H9 (cell line): ENCODE measurements around the gene NFKB2. TPM values are rescaled to one million over a fixed set of nuclear protein-coding genes. Genes with fewer than 3 reads are reported as not detected.

Experiments
- DNase-seq: peaks from one replicate; pipeline ENCODE4 v3.0.0-alpha.2; 2017
- H2AFZ ChIP-seq: one replicate; pipeline ENCODE4 v1.6.1; 2013; ENCODE audit warnings: mild to moderate bottlenecking, low read length, control low read depth, moderate library complexity
- H2AK5ac ChIP-seq: 2 replicates; pipeline ENCODE4 v1.6.1; 2013; ENCODE audit warnings: low read length, control low read depth, mixed read lengths; ENCODE audit not compliant: insufficient read length
- H2BK120ac ChIP-seq: one replicate; pipeline ENCODE4 v1.6.1; 2013; ENCODE audit warnings: low read depth, mild to moderate bottlenecking, low read length, control low read depth, inconsistent platforms; ENCODE audit not compliant: poor library complexity, severe bottlenecking
- H2BK12ac ChIP-seq: 2 replicates; pipeline ENCODE4 v1.6.1; 2013; ENCODE audit warnings: low read length, control low read depth, mixed read lengths, low read depth; ENCODE audit not compliant: insufficient read length
- H2BK15ac ChIP-seq: 2 replicates; pipeline ENCODE4 v1.6.1; 2013; ENCODE audit warnings: low read depth, low read length, control low read depth
- H2BK20ac ChIP-seq: one replicate; pipeline ENCODE4 v1.6.1; 2013; ENCODE audit warnings: low read depth, mild to moderate bottlenecking, low read length, control low read depth, inconsistent platforms; ENCODE audit not compliant: poor library complexity, severe bottlenecking
- H2BK5ac ChIP-seq: 2 replicates; pipeline ENCODE4 v1.6.1; 2013; ENCODE audit warnings: low read length, control low read depth, mixed read lengths; ENCODE audit not compliant: insufficient read length
- H3K14ac ChIP-seq: 2 replicates; pipeline ENCODE4 v1.6.1; 2013; ENCODE audit warnings: low read length, control low read depth; ENCODE audit not compliant: insufficient read depth
- H3K18ac ChIP-seq: 2 replicates; pipeline ENCODE4 v1.6.1; 2013; ENCODE audit warnings: low read depth, mild to moderate bottlenecking, mixed read lengths, low read length, control low read depth; ENCODE audit not compliant: insufficient read length
- H3K23ac ChIP-seq: 2 replicates; pipeline ENCODE4 v1.6.1; 2013; ENCODE audit warnings: low read length, control low read depth, mixed read lengths, low read depth; ENCODE audit not compliant: insufficient read length
- H3K23me2 ChIP-seq: 2 replicates; pipeline ENCODE4 v1.6.1; 2013; ENCODE audit warnings: low read depth, mild to moderate bottlenecking, mixed read lengths, low read length, control low read depth; ENCODE audit not compliant: insufficient read length, poor library complexity, severe bottlenecking
- H3K27ac ChIP-seq: 2 replicates; pipeline ENCODE4 v1.5.1; 2013; ENCODE audit warnings: low read length, control low read depth, mixed read lengths, low read depth; ENCODE audit not compliant: insufficient read length
- H3K27me3 ChIP-seq: 2 replicates; pipeline ENCODE4 v1.6.1; 2013; ENCODE audit warnings: low read length, control low read depth, inconsistent platforms; ENCODE audit not compliant: insufficient read depth
- H3K4ac ChIP-seq: 2 replicates; pipeline ENCODE4 v1.6.1; 2013; ENCODE audit warnings: low read depth, mild to moderate bottlenecking, control low read depth, inconsistent platforms, low read length, moderate library complexity
- H3K4me1 ChIP-seq: 2 replicates; pipeline ENCODE4 v1.6.1; 2013; ENCODE audit warnings: low read length, control low read depth, inconsistent platforms; ENCODE audit not compliant: insufficient read depth
- H3K4me2 ChIP-seq: 2 replicates; pipeline ENCODE4 v1.6.1; 2013; ENCODE audit warnings: low read length, control low read depth, mixed read lengths; ENCODE audit not compliant: insufficient read length, insufficient read depth
- H3K56ac ChIP-seq: 2 replicates; pipeline ENCODE4 v1.6.1; 2013; ENCODE audit warnings: low read depth, mild to moderate bottlenecking, mixed read lengths, low read length, control low read depth; ENCODE audit not compliant: insufficient read length
- H3K79me1 ChIP-seq: 2 replicates; pipeline ENCODE4 v1.6.1; 2013; ENCODE audit warnings: low read depth, mild to moderate bottlenecking, moderate library complexity, low read length, control low read depth, inconsistent platforms; ENCODE audit not compliant: insufficient read depth, poor library complexity, severe bottlenecking
- H3K79me2 ChIP-seq: 2 replicates; pipeline ENCODE4 v1.6.1; 2013; ENCODE audit warnings: low read length, control low read depth, inconsistent platforms; ENCODE audit not compliant: insufficient read depth
- H3K9ac ChIP-seq: 2 replicates; pipeline ENCODE4 v1.6.1; 2013; ENCODE audit warnings: low read length, control low read depth, mixed read lengths; ENCODE audit not compliant: insufficient read length; ENCODE audit errors: extremely low read depth
- H3K9me3 ChIP-seq: one replicate; pipeline ENCODE4 v1.6.1; 2013; ENCODE audit warnings: low read depth, low read length, inconsistent platforms; ENCODE audit not compliant: control insufficient read depth
- H3T11ph ChIP-seq: one replicate; pipeline ENCODE4 v1.6.1; 2013; ENCODE audit warnings: mild to moderate bottlenecking, low read length, control low read depth, inconsistent platforms
- H4K20me1 ChIP-seq: one replicate; pipeline ENCODE4 v1.6.1; 2013; ENCODE audit not compliant: control insufficient read depth, insufficient read length, insufficient read depth
- H4K5ac ChIP-seq: 2 replicates; pipeline ENCODE4 v1.6.1; 2013; ENCODE audit warnings: low read depth, mild to moderate bottlenecking, mixed read lengths, low read length, control low read depth; ENCODE audit not compliant: insufficient read length
- H4K8ac ChIP-seq: replicated peaks from 2 replicates; pipeline ENCODE4 v1.6.1; 2013; ENCODE audit warnings: low read length, control low read depth, mixed read lengths, low read depth; ENCODE audit not compliant: insufficient read length
- H4K91ac ChIP-seq: 2 replicates; pipeline ENCODE4 v1.6.1; 2013; ENCODE audit warnings: low read depth, mild to moderate bottlenecking, moderate library complexity, mixed read lengths, low read length, control low read depth; ENCODE audit not compliant: insufficient read length
- H3K27ac Mint-ChIP-seq, 3 experiments: 2 replicates in 2 of 3; 3 replicates in 1 of 3; pipeline ENCODE4 v1.8.0; 2020 to 2021; ENCODE audit warnings: mixed read lengths in 3 of 3, mild to moderate bottlenecking in 1 of 3, moderate library complexity in 1 of 3
- H3K27me3 Mint-ChIP-seq: 2 replicates; pipeline ENCODE4 v1.8.0; 2021; ENCODE audit warnings: low read depth, mild to moderate bottlenecking, moderate library complexity, mixed read lengths
- H3K36me3 Mint-ChIP-seq, 3 experiments: 2 replicates in 2 of 3; 3 replicates in 1 of 3; pipeline ENCODE4 v1.8.0; 2020 to 2021; ENCODE audit warnings: low read depth in 3 of 3, mixed read lengths in 3 of 3; ENCODE audit not compliant: insufficient read depth in 1 of 3
- H3K4me1 Mint-ChIP-seq, 2 experiments: 2 replicates each; pipeline ENCODE4 v1.8.0; 2020; ENCODE audit warnings: mixed read lengths in 2 of 2
- H3K4me3 Mint-ChIP-seq, 2 experiments: 2 replicates in 1 of 2; 3 replicates in 1 of 2; pipeline ENCODE4 v1.8.0; 2020 to 2021; ENCODE audit warnings: mild to moderate bottlenecking in 2 of 2, mixed read lengths in 2 of 2, moderate library complexity in 1 of 2
- H3K9me3 Mint-ChIP-seq, 2 experiments: 2 replicates in 1 of 2; 3 replicates in 1 of 2; pipeline ENCODE4 v1.8.0; 2020; ENCODE audit warnings: mild to moderate bottlenecking in 2 of 2, mixed read lengths in 2 of 2, moderate library complexity in 1 of 2
- WGBS: extraction: QIAGEN DNeasy Blood & Tissue Kit; methylation state at CpG from one replicate; pipeline ENCODE4 v1.1.7; 2013; ENCODE audit warnings: missing lambda C conversion rate, low lambda C conversion rate, mixed read lengths; ENCODE audit not compliant: insufficient read length; ENCODE audit errors: extremely low coverage; 5-methylcytosine and 5-hydroxymethylcytosine counted together
- total RNA-seq: library from RNA; stranded (reverse); gene quantifications from 2 replicates; pipeline ENCODE4 v1.2.1, GENCODE V29; 2021
- TF ChIP-seq, protein P1 (sequence below): fragments of 200-600 bp; sonication (generic); conservative IDR thresholded peaks from 3 replicates; pipeline ENCODE4 v1.8.0; 2021; ENCODE audit warnings: antibody characterized with exemption, mild to moderate bottlenecking

The NFKB2 gene
- total RNA-seq, 1 experiment from 2014 or later: 23.7 TPM

DNA sequence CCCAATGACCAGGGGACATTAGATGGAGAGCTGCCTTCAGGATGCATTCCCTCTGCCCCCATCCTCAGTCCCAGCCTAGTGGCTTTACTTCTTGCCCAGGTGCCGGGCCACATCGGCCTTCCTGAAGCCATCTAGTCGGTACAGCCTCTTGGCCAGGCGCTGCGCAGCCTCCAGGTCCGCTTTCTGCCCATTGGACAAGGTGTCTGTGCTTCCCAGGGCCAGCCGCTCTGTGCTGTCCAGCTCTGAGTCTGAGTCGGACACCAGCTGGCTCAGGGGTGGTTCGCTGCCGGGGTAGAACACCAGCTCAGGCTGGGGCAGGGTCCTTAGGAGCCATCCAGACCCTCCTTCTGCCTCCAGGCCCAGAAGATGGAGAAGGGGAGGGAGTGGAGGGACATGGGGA is 16.8 kb downstream of the NFKB2 start:
- no peak overlapping the region for H2AFZ ChIP-seq
- H3K27me3 ChIP-seq: peaks cover 27% of the 10 kb centered on the region; the same call in 1 of the 2 replicates
- H3K9me3 ChIP-seq: no peaks in the 10 kb centered on the region
- peaks cover 0 to 2% (median 2%) of the 10 kb centered on the region in 3 experiments; a peak in 2 of 7 replicates for H3K36me3 Mint-ChIP-seq
- no peak overlapping the region for H3K56ac ChIP-seq
- no peak overlapping the region for H3K9ac ChIP-seq
- no peak overlapping the region for H3K4ac ChIP-seq
- H3K4me2 ChIP-seq: no peak overlapping the region
- H3K79me1 ChIP-seq: no peaks in the 10 kb centered on the region
- TF ChIP-seq, protein P1, sequence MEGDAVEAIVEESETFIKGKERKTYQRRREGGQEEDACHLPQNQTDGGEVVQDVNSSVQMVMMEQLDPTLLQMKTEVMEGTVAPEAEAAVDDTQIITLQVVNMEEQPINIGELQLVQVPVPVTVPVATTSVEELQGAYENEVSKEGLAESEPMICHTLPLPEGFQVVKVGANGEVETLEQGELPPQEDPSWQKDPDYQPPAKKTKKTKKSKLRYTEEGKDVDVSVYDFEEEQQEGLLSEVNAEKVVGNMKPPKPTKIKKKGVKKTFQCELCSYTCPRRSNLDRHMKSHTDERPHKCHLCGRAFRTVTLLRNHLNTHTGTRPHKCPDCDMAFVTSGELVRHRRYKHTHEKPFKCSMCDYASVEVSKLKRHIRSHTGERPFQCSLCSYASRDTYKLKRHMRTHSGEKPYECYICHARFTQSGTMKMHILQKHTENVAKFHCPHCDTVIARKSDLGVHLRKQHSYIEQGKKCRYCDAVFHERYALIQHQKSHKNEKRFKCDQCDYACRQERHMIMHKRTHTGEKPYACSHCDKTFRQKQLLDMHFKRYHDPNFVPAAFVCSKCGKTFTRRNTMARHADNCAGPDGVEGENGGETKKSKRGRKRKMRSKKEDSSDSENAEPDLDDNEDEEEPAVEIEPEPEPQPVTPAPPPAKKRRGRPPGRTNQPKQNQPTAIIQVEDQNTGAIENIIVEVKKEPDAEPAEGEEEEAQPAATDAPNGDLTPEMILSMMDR: no peak
- H3K14ac ChIP-seq: no peak overlapping the region
- no peak overlapping the region for H2BK120ac ChIP-seq
- no peak overlapping the region for H2BK5ac ChIP-seq
- H3K27me3 Mint-ChIP-seq: peaks cover 76% of the 10 kb centered on the region
- H3K9me3 Mint-ChIP-seq: peaks cover 0 to 4% of the 10 kb centered on the region in 2 experiments; a peak in 1 of 5 replicates
- H3K79me2 ChIP-seq: no peaks in the 10 kb centered on the region
- H3K4me3 Mint-ChIP-seq: no peak overlapping the region
- H2BK12ac ChIP-seq: no peak overlapping the region
- H2AK5ac ChIP-seq: no peak overlapping the region
- no peak overlapping the region for H2BK15ac ChIP-seq
- no peak overlapping the region for H3K27ac Mint-ChIP-seq
- H3K4me1 ChIP-seq: peaks cover 3% of the 10 kb centered on the region; the same call in 1 of the 2 replicates
- no CpG with 5 or more reads among the region's 10 CpGs for WGBS
- no peak for DNase-seq
- H4K20me1 ChIP-seq: peaks cover 2% of the 10 kb centered on the region
- no peak overlapping the region for H2BK20ac ChIP-seq
- no peak overlapping the region for H4K8ac ChIP-seq
- H3K23me2 ChIP-seq: peaks cover 3% of the 10 kb centered on the region
- peaks cover 28 to 53% of the 10 kb centered on the region in 2 experiments for H3K4me1 Mint-ChIP-seq
- H3T11ph ChIP-seq: no peak overlapping the region
- H3K27ac ChIP-seq: no peak overlapping the region
- no peak overlapping the region for H4K91ac ChIP-seq
- H3K23ac ChIP-seq: no peak overlapping the region
- H4K5ac ChIP-seq: no peak overlapping the region
- no peak overlapping the region for H3K18ac ChIP-seq
